ENCODE data around the gene SOX8. TPM values are rescaled to one million over a fixed set of nuclear protein-coding genes. Genes with fewer than 3 reads are reported as not detected.
"Not testable (repeated sequence)": the region's sequence is repeated elsewhere in the genome, so short reads cannot be mapped to it uniquely, and the experiment has no call there.

Gene SOX8
- polyA plus RNA-seq, 1 experiment: 0.04 TPM

DNA sequence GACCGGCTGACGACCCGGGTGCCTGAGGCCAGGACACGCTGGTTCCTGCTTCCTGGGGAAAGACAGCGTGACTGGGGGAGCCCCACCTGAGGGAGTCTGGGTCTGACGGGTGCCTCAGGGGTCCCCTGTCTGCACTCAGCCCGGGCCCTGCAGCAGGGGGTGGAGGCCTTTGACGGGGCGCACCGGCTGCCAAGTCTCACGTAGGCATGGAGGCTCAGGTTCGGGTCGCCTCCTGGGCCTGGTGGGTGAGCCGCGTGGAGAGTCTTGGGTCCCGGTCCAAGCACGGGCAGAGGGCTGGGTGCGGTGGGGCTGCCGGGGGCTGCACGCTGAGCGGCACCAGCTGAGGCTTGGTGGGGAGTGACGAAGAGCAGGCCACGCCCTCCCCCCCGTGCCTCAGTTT is 40.9 kb downstream of the SOX8 start:
- 0 out of 2 replicates have a peak, but pooled peaks cover 2% of the 10 kb centered on the region for H3K27me3 ChIP-seq (ENCODE audit: control insufficient read depth, insufficient read depth, low read length)

DNA sequence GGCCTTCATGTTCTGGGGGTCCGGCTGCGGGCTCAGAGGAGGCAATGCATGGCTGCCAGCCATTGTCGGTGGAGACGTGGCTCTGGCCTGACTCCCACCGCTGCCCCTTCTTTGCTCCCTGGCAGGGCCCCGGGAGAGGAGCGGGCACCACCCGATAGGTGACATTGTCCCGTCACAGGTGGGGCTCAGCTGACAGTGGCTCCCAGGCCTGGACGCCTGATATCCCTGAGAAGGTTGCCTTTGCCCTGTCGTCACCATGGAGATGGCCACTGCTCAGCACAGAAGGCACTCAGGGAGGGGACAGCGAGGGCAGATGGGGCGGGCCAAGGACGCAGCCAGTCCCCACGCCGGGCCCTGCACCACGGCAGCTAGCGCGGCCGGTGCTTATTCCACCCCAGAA is 42.6 kb downstream of the SOX8 start:
- TF ChIP-seq, protein P1, sequence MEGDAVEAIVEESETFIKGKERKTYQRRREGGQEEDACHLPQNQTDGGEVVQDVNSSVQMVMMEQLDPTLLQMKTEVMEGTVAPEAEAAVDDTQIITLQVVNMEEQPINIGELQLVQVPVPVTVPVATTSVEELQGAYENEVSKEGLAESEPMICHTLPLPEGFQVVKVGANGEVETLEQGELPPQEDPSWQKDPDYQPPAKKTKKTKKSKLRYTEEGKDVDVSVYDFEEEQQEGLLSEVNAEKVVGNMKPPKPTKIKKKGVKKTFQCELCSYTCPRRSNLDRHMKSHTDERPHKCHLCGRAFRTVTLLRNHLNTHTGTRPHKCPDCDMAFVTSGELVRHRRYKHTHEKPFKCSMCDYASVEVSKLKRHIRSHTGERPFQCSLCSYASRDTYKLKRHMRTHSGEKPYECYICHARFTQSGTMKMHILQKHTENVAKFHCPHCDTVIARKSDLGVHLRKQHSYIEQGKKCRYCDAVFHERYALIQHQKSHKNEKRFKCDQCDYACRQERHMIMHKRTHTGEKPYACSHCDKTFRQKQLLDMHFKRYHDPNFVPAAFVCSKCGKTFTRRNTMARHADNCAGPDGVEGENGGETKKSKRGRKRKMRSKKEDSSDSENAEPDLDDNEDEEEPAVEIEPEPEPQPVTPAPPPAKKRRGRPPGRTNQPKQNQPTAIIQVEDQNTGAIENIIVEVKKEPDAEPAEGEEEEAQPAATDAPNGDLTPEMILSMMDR (IDR thresholded peaks at IDR 0.05; ENCODE audit: insufficient read depth, low read depth, low read length): no peak
- POLR2A ChIA-PET: no interaction called here
- Histone ChIP-seq H3K36me3 (ENCODE audit: control insufficient read depth, insufficient read depth, low read length) (no peaks in the 10 kb centered on the region), H3K4me3 (ENCODE audit: low read depth, low read length) (no peak overlapping the region), H3K27me3 (ENCODE audit: control insufficient read depth, insufficient read depth, low read length) (0 out of 2 replicates have a peak, but pooled peaks cover 2% of the 10 kb centered on the region)
- CTCF ChIA-PET: no interaction called here
- no peak for DNase-seq (ENCODE audit: low read depth)

More for the DNA sequence above, 40.9 kb downstream of the SOX8 start:
- DNase-seq (ENCODE audit: low read depth): no peak
- no peaks in the 10 kb centered on the region for H3K36me3 ChIP-seq (ENCODE audit: control insufficient read depth, insufficient read depth, low read length)
- ChIA-PET POLR2A (interaction anchor here (0.7 kb wide), 1 partner anchor 202 kb away, joined by 4 read pairs; no protein-coding TSS in a partner anchor), CTCF (interaction anchor here (1.2 to 1.6 kb wide), 2 partner anchors 32 to 34 kb away, joined by 3 to 4 read pairs; no protein-coding TSS in a partner anchor)
- TF ChIP-seq, protein P1 (IDR thresholded peaks at IDR 0.05; ENCODE audit: insufficient read depth, low read depth, low read length): no peak
- H3K4me3 ChIP-seq (ENCODE audit: low read depth, low read length): no peak overlapping the region

DNA sequence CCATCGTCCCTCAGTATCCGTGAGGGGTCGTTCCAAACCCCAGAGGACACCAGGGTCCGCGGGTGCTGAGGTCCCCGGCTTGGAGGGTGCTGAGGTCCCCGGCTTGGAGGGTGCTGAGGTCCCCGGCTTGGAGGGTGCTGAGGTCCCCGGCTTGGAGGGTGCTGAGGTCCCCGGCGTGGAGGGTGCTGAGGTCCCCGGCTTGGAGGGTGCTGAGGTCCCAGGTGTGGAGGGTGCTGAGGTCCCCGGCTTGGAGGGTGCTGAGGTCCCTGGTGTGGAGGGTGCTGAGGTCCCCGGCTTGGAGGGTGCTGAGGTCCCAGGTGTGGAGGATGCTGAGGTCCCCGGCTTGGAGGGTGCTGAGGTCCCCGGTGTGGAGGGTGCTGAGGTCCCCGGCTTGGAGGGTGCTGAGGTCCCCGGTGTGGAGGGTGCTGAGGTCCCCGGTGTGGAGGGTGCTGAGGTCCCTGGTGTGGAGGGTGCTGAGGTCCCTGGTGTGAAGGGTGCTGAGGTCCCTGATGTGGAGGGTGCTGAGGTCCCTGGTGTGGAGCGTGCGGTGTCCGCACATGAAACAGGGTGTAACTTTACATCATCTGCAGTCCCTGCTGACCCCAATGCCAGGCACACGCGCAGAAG is 43.7 kb downstream of the SOX8 start:
- not testable (repeated sequence) for H3K36me3 ChIP-seq (ENCODE audit: control insufficient read depth, insufficient read depth, low read length); DNase-seq (ENCODE audit: low read depth)

DNA sequence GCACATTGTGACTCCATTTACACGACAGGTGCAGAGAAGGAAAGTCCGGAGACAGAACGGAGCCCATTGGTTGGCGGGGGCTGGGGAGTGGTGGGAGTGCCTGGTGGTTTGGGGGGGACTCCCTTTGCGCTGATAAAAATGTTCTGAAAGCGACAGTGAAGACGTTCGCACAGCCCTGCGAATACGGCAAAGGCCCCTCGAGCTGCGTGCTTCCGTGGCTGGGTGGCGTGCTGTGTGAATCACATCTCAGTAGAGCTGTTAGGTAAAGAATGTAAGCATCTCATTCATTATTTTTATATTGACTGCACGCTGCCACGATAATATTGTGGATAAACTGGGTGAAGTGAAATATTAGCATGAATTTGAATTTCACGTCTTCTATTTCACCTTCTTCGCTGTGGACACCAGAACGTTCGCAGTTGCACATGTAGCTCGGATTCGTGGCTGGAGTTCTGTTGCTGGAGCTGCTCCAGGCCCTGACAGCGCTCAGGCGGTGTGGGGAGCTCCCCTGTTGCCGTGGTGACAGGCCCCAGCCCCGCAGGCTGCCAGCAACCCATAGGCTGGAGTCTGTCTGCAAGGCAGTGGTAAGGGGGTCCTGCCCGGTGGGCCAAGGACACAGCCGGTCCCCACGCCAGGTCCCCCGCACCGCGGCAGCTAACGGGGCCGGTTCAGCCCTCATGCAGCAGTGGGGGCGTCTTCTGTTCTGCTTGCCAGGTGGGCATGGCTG is 44.6 kb downstream of the SOX8 start:
- no peaks in the 10 kb centered on the region for H3K36me3 ChIP-seq (ENCODE audit: control insufficient read depth, insufficient read depth, low read length)
- TF ChIP-seq, protein P1 (IDR thresholded peaks at IDR 0.05; ENCODE audit: insufficient read depth, low read depth, low read length): no peak
- 0 out of 2 replicates have a peak, but pooled peaks cover 2% of the 10 kb centered on the region for H3K27me3 ChIP-seq (ENCODE audit: control insufficient read depth, insufficient read depth, low read length)
- POLR2A ChIA-PET: no interaction called here
- CTCF ChIA-PET: interaction anchor here (0.7 kb wide), 1 partner anchor 18 kb away, joined by 3 read pairs; no protein-coding TSS in a partner anchor
- no peak overlapping the region for H3K4me3 ChIP-seq (ENCODE audit: low read depth, low read length)
- no peak for DNase-seq (ENCODE audit: low read depth)

More for the DNA sequence above, 43.7 kb downstream of the SOX8 start:
- CTCF ChIA-PET; H3K27me3 ChIP-seq (ENCODE audit: control insufficient read depth, insufficient read depth, low read length); H3K4me3 ChIP-seq (ENCODE audit: low read depth, low read length); POLR2A ChIA-PET: not testable (repeated sequence)

DNA sequence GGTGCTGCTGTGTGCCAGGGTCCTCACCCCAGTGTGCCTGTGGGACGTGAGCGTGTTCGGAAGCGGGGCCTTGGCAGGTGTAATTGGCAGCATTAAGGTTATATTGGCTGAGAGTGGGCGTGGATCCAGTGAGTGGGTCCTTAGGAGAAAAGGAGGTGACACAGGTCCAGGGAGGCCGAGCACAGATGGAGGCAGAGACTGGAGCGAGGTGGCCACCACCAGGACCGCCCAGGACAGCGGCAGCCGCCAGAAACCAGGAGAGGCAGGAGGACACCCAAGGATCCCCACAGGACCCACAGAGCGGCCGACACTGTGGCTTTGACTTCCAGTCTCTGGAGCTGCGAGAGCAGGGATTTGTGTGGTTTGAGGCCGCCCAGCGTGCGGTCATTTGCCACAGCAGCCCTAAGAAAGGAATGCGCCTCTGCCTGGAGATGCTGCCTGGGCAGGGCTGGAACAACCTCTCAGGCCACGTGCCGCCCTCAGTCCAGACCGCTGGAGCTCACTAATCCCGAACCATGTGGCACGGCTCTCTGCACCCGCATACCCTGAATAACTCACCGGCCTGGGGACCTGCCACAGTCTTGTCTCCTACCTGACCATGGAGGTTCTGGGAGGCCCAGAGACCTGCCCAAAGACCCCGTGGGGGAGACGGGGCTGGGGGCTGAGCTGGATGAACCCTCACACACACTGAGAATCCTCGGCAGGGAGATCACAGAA is 45.4 kb downstream of the SOX8 start:
- no peaks in the 10 kb centered on the region for H3K36me3 ChIP-seq (ENCODE audit: control insufficient read depth, insufficient read depth, low read length)
- no peak overlapping the region for H3K4me3 ChIP-seq (ENCODE audit: low read depth, low read length)
- TF ChIP-seq, protein P1 (IDR thresholded peaks at IDR 0.05; ENCODE audit: insufficient read depth, low read depth, low read length): no peak
- ChIA-PET CTCF (interaction anchor here (0.7 kb wide), 1 partner anchor 18 kb away, joined by 3 read pairs; no protein-coding TSS in a partner anchor), POLR2A (no interaction called here)
- H3K27me3 ChIP-seq (ENCODE audit: control insufficient read depth, insufficient read depth, low read length): 0 out of 2 replicates have a peak, but pooled peaks cover 2% of the 10 kb centered on the region
- no peak for DNase-seq (ENCODE audit: low read depth)
